WERI-Rb-1 (cell line): ENCODE results near the gene ELOA2.

ENCODE experiments used
- DNase-seq: peaks from one replicate; pipeline ENCODE4 v3.0.0-alpha.2; 2020
- H3K27ac ChIP-seq: fragments of 250-450 bp; sonication (Bioruptor Pico); 2 replicates; pipeline ENCODE4 v1.5.1; 2020; ENCODE audit warnings: mild to moderate bottlenecking, moderate library complexity
- H3K27me3 ChIP-seq: fragments of 250-450 bp; sonication (Bioruptor Pico); 2 replicates; pipeline ENCODE4 v1.5.1; 2021; ENCODE audit warnings: mild to moderate bottlenecking, low read depth, moderate library complexity; ENCODE audit not compliant: insufficient read depth, severe bottlenecking
- H3K36me3 ChIP-seq: fragments of 250-450 bp; sonication (Bioruptor Pico); 2 replicates; pipeline ENCODE4 v1.5.1; 2020; ENCODE audit warnings: mild to moderate bottlenecking, moderate library complexity
- H3K4me3 ChIP-seq: 2 replicates; pipeline ENCODE4 v1.5.1; 2011; ENCODE audit warnings: low read depth, mild to moderate bottlenecking, control low read depth, low read length
- H3K9me3 ChIP-seq: fragments of 250-450 bp; sonication (Bioruptor Pico); 2 replicates; pipeline ENCODE4 v1.5.1; 2021; ENCODE audit warnings: mild to moderate bottlenecking, moderate library complexity; ENCODE audit not compliant: severe bottlenecking
- TF ChIP-seq, protein P1 (sequence below): IDR thresholded peaks from 2 replicates; pipeline ENCODE4 v1.5.1; 2011; ENCODE audit warnings: low read depth, mild to moderate bottlenecking, control low read depth, inconsistent platforms, low read length

Gene ELOA2

DNA sequence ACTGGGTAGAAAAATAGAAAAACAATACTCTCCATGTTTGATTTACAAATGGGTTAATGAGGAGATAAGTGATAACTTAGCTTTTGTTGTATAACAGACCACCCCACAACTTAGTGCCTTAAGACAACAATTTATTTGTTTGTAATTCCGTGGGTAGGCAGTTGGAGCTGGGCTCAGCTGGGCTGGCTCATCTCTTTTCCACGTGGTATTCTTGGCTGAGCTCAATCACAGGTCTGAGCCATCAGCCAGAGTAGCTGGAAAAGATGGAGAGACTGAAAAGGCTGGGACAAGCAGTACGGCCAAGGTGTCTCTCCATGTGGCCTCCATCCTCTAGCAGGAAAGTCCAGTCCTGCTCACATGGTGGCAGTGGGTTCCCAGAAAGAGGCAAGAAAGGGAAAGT is 32.2 kb upstream of the ELOA2 start:
- no peak overlapping the region for H3K4me3 ChIP-seq
- H3K9me3 ChIP-seq = no peaks in the 10 kb centered on the region
- TF ChIP-seq, protein P1, sequence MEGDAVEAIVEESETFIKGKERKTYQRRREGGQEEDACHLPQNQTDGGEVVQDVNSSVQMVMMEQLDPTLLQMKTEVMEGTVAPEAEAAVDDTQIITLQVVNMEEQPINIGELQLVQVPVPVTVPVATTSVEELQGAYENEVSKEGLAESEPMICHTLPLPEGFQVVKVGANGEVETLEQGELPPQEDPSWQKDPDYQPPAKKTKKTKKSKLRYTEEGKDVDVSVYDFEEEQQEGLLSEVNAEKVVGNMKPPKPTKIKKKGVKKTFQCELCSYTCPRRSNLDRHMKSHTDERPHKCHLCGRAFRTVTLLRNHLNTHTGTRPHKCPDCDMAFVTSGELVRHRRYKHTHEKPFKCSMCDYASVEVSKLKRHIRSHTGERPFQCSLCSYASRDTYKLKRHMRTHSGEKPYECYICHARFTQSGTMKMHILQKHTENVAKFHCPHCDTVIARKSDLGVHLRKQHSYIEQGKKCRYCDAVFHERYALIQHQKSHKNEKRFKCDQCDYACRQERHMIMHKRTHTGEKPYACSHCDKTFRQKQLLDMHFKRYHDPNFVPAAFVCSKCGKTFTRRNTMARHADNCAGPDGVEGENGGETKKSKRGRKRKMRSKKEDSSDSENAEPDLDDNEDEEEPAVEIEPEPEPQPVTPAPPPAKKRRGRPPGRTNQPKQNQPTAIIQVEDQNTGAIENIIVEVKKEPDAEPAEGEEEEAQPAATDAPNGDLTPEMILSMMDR = no peak
- H3K27ac ChIP-seq = no peak overlapping the region
- no peak for DNase-seq
- no peaks in the 10 kb centered on the region for H3K27me3 ChIP-seq
- no peaks in the 10 kb centered on the region for H3K36me3 ChIP-seq

DNA sequence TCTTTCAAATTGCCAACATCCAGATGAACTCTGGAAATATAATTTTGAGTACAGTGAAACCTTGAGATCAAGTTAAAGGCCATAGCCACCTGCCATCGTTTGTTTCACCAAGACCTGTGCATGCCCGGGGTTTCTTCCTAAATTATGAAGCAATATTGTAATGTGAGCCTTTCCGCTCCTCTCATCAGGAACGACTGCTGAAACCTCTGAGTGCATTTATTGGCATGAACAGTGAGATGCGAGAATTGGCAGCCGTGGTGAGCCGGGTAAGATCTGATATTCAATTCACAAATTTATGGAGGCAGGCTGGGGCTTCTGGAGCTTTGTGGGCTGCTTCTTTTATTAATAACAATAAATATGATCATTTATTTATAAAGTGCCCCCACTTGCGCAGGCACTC is 27.7 kb upstream of the ELOA2 start:
- H3K27ac ChIP-seq = no peak overlapping the region
- H3K9me3 ChIP-seq = no peaks in the 10 kb centered on the region
- H3K4me3 ChIP-seq = no peak overlapping the region
- no peaks in the 10 kb centered on the region for H3K27me3 ChIP-seq
- TF ChIP-seq, protein P1 = no peak
- no peak for DNase-seq
- H3K36me3 ChIP-seq = no peaks in the 10 kb centered on the region

- Histone ChIP-seq H3K4me3 (no peak overlapping the region), H3K9me3 (no peaks in the 10 kb centered on the region), H3K36me3 (no peaks in the 10 kb centered on the region), H3K27me3 (no peaks in the 10 kb centered on the region), H3K27ac (no peak overlapping the region)
- TF ChIP-seq, protein P1 = no peak
- DNase-seq = no peak
Measured at GRCh38 chr18:47062471-47062870, 27.1 kb upstream of the ELOA2 start.

DNA sequence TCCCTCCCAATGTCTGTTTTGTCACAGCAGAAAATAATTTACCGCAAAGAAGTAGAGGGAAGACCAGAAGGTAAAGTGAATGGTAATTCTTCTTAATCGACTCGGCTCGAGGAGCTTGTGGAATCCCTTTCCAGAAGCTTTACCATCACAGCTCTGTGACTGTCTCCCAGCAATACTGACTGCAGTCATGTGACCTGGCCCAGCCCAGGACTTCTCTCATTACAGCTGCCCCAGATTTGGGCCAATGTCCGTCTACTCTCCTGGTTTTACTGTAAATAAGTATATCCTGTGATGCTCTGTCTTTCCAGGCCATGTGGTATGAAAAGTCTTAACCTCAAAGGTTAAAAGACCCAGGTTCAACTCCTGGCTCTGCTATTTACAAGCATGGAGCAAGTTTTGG is 18.9 kb upstream of the ELOA2 start:
- H3K9me3 ChIP-seq = no peaks in the 10 kb centered on the region
- no peak overlapping the region for H3K4me3 ChIP-seq
- TF ChIP-seq, protein P1 = no peak
- no peak for DNase-seq
- no peak overlapping the region for H3K27ac ChIP-seq
- no peaks in the 10 kb centered on the region for H3K36me3 ChIP-seq
- H3K27me3 ChIP-seq = no peaks in the 10 kb centered on the region

DNA sequence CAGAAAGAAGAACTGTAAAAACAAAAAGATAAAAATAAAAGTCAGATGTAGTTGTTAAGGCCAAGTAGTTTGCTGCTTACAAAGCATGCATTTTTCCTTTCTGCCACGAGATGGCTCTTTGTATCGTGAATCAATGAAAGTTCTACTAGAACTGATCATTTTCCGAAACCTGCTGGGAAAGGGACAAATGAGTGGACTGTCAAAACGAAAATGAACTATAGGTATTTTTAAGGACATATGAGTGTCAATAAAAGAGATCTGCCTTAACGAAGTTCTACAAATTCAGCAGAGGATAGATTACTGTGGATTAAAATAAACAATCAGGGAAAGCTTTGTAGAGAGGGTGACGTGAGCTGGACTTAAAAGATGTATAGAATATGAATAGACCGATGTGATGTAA is 15.0 kb upstream of the ELOA2 start:
- no peak overlapping the region for H3K27ac ChIP-seq
- H3K9me3 ChIP-seq = no peaks in the 10 kb centered on the region
- H3K4me3 ChIP-seq = no peak overlapping the region
- no peaks in the 10 kb centered on the region for H3K36me3 ChIP-seq
- peak; percentile 45 for DNase-seq
- TF ChIP-seq, protein P1 = peak; percentile 72
- H3K27me3 ChIP-seq = no peaks in the 10 kb centered on the region

GRCh38 chr18:47040982-47041381 is 5.6 kb upstream of the ELOA2 start:
- TF ChIP-seq, protein P1 = no peak
- Histone ChIP-seq H3K27ac (no peak overlapping the region), H3K27me3 (no peaks in the 10 kb centered on the region), H3K9me3 (no peaks in the 10 kb centered on the region), H3K36me3 (no peaks in the 10 kb centered on the region), H3K4me3 (no peak overlapping the region)
- DNase-seq = no peak
